Stimulated activated CD4-positive, alpha-beta T cell treated with anti-CD3 and anti-CD28 coated beads, Interleukin-2, amount 100 ng/mL, for 48 hours (primary cell): ENCODE data around the gene ABHD12.

Source experiments
- DNase-seq, 2 donors: peaks; one replicate each; pipeline ENCODE4 v3.0.0-alpha.2; 2020

Gene ABHD12

DNA sequence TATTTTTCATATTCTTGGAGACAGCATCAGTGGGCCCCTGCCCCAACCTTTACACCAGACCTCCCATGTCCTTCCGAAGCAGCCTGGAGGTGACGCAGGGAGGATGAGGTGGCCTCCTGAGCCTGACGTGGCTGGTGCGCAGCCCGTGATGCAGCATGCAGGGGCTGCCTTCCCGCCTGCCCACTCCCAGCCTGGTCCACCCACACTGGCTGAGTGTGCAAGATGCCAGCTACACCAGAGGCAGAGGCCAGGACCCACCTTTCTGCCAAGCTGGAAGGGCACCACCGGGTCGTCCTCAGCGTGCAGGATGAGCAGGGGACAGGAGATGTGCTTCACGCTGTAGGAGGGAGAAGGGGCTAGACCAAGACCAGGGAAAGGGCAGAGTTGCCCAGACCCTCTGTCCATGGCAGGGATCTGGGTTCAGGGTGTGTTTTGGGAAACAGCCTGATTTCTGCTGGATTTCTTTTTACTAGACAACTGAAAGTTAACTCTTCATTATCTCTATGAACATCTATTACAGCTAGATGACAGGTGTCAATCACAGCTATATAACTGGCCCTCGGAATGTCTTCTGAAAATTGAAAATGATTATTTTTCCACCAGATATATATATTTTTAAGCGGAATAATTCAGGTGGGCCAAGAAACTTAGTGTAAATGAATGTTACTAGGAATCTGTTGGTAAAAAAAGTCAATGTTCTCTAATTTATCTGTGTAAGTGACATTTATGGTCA, 87.2 kb downstream of the ABHD12 start:
- no peak for DNase-seq

DNA sequence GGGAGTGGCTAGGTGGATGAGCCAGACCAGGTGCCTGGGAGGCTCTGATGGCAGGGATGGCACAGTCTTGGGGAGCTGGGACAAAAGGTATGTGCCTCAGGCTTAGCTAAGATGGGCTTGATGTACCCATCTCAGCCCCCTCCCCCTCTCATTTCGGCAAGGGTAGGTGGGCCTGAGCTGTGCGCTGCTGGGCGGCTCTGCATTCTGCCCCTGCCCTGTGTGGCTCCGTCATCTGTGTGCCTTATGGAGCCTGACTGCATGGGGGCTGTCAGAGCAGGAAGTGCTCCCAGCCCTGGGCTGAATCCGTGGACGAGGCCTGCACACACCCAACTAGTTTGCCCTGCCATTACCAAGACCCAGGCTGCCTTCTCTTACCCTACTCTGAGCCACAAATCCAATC, 88.0 kb downstream of the ABHD12 start:
- DNase-seq, result no peak

DNA sequence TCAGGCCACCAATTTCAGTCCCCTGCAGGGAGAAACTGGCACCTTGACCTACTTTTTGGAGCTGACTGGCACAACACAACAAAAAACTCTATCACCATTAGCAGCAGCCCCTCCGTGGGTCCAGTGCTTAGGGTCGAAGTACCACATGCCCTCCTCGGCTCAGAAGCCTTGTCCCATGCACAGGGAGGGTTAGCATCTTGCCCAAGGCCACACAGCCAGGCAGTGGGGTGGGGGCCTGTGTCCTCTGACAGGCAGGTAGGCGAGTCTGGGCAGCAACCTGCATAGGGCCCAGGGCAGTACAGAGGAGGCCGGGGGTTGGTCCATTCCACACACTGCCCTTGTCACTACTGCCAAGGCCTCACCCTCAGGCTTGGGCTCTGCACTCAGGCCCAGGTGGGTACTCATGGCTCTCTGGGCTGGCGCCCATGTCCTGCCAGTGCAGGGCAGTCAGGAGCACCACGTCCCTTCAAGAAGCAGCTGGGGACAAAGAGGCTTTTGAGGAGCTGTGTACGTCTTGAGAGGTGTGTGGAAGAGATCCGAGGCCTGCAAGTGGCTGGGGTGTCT, 89.2 kb downstream of the ABHD12 start:
- no peak for DNase-seq

DNA sequence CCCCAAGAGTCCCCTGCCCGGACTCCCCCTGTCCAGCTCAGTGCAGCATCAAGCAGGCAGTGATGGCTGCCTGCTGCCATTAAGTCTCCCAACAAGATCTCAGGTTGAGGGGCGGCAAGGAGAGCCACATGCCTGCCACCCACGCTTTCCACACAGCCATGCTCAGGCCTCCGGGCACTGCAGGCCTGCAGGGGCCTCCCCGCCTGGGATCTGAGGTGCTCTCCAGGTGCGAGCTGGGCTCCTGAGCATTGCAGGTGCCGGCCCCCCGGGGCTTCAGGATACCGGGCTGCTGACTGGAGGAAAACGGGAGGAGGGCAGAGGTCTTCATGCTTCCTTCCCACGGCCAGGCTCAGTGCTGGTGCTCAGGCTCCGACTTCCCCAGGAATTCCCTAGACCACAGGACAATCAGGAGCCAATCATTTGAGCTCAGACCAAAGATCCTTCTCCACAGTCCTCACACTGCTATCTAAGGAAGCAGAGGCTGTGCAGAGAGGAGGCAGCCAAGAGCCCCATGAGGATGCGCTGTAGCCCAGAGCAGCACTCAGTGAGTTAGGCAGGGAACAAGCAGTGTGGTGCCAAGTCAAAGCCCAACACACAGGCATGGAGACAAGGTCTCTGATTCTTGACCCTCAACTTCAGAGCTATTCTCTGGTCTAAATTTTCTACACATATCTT, 90.0 kb downstream of the ABHD12 start:
- DNase-seq, result no peak

DNA sequence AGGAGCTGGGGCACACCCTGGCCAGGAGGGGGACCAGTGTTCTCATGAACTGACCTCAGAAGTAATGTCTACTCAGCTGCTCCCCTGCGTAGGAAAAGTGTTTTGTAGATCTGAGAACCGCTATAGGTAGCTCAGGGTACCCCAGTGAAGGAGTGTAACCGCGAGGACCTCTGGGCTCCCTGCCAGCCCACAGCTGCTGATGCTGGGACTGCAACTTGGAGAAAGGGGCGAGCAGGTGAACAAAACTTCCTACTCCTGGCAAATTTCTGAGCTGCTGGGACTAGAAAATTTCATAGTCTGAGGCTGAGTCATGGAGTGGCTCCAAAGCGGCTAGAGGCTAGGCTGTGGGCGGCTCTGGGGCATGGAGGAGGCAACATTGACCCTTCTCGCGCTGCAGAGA, 90.8 kb downstream of the ABHD12 start:
- DNase-seq, result no peak

DNA sequence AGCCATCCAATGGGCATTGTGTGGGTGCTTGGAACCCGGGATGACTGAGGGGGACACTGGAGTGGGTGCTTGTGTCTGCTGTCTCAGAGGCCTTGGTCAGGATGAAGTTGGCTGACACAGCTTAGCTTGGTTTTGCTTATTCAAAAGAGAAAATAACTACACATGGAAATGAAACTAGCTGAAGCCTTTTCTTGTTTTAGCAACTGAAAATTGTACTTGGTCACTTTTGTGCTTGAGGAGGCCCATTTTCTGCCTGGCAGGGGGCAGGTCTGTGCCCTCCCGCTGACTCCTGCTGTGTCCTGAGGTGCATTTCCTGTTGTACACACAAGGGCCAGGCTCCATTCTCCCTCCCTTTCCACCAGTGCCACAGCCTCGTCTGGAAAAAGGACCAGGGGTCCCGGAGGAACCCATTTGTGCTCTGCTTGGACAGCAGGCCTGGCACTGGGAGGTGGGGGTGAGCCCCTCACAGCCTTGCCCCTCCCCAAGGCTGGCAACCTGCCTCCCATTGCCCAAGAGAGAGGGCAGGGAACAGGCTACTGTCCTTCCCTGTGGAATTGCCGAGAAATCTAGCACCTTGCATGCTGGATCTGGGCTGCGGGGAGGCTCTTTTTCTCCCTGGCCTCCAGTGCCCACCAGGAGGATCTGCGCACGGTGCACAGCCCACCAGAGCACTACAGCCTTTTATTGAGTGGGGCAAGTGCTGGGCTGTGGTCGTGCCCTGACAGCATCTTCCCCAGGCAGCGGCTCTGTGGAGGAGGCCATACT, 93.3 kb downstream of the ABHD12 start:
- DNase-seq, result no peak

DNA sequence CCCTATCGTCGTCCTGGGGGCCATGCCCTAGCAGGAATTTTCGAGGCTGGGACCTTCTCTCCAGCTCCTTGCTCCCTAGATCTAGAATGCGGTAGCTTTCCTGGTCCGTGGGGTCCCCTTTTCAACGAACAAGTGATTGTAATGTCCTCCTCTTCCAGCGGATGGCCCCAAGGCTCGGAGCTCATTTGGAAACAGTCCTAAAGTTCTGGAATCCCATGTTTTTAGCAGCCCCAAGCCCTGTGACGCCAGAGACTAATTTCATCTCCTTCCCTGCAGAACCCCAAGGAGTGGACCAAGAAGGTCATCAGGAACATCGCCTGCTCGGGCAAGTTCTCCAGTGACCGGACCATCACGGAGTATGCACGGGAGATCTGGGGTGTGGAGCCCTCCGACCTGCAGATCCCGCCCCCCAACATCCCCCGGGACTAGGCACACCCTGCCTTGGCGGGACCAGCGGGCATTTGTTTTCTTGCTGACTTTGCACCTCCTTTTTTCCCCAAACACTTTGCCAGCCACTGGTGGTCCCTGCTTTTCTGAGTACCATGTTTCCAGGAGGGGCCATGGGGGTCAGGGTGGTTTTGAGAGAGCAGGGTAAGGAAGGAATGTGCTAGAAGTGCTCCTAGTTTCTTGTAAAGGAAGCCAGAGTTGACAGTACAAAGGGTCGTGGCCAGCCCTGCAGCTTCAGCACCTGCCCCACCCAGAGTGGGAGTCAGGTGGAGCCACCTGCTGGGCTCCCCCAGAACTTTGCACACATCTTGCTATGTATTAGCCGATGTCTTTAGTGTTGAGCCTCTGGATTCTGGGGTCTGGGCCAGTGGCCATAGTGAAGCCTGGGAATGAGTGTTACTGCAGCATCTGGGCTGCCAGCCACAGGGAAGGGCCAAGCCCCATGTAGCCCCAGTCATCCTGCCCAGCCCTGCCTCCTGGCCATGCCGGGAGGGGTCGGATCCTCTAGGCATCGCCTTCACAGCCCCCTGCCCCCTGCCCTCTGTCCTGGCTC, 94.2 kb downstream of the ABHD12 start:
- peak in 1 of 2 donors; percentile 16 for DNase-seq

DNA sequence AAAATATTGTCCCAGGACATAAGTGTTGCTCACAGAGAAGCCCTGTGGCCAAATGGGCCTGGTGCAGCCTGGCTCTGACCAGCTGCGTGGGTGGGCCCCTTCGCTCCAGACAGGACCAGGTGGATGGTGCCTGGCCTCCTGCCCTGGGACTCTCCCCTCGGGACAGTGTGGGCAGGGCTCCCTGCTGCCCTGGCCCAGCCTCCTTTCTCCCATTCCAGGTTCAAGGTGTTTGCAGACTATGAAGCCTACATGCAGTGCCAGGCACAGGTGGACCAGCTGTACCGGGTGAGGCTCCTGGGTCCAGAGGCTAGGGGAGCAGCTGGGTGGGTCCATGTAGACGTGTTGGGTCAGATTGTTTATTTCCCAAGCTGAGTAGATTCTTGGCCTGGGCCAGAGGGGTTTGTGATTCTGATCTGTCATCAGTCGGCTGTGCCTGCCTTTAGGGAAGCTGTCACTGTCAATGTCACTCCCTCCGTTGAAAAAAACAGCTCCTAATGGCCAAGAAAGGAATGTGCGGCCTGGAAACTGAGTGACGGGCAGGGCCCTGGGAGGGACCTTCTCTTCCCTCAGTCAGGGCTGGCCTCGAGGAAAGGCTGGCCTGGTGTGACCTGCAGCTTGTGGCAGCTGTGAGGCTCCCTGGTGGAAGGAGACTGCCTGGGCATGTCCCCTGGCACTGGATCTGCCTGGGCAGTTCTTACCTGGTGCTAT, 95.1 kb downstream of the ABHD12 start:
- no peak for DNase-seq

DNA sequence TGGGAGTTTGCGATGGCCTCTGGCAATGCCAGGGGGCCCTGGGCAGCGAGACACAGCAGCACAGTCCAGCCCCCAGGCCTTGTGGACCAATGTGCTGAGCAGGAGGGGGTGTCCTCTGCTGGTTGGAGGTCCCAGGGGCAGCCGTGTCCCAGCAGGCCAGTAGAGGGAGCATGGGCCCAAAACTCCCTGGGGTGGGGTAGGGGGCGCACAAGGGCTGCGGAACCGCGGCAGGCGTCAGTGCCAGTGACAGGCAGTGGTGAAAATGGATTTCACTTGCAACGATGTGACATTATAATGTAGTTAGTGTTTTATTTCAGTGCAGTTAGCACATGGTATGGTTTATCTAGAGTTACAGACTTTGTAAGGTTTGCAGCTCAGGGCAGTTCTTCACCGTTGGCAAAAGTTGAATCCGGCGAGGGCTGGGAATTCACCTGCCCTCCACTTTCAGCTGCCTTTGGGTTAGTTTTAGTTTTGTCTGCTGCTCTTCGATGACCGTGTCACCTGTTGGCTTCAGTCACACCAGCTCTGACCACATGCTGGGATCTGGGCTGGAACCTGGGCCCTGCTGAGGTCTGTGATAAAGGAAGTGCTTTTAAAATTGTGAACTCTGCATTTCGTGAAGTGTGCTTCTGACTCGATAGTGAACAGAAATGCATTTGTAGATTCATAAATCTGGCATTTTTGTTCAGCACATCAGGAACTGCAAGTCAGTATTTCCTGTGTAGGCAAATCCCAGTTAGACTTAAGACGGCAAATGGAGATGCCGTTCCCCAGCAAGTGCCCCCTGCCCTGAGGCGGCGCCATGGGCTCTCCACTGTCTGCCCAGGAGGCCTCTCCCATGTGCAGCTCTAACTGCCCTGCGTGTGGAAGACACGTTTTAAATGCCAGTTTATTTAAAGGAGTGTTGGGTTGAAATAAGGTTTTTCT, 95.9 kb downstream of the ABHD12 start:
- peak; percentile 47 to 50 for DNase-seq

DNA sequence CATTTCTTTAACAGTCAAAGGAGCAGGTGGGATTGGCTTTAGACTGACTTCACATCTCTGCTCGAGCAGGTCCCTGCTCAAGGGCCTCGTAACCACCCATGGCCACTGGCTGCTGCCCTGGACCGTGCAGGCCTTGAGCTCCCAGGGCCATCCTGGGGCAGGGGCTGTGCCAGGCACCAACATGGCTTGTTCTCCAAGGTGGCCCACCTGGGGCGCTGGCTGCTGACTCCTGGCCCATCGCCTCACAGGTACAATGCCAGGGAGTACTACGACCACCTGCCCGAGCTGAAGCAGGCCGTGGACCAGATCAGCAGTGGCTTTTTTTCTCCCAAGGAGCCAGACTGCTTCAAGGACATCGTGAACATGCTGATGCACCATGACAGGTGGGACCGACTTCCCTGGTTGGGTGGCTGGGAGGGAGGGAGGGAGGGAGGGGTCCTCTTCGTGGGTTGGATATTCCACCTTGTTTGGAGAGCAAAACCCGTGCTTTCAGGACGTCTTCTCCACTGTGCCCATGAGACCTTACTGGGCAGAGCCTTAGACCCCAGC, 96.7 kb downstream of the ABHD12 start:
- DNase-seq, result no peak

DNA sequence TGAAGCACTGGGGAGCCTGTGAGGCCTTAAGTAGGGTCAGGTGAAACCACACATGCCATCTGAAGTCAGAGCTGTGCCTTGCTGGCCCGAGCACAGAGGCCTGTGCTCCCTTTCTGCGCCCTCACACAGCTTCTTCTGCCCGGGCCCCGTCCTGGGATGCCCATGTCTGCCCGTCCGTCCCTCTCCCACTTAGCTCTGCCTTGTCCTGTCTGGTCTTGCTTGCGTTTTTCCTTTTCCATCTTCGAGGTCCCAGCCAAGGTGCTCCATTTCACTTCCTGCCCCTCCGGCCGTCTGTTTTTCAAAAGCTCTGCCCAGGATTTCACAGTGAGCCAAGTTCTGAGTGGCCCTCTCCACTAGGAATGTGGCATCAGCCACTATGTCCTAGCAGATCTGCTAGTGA, 97.1 kb downstream of the ABHD12 start:
- no peak for DNase-seq

DNA sequence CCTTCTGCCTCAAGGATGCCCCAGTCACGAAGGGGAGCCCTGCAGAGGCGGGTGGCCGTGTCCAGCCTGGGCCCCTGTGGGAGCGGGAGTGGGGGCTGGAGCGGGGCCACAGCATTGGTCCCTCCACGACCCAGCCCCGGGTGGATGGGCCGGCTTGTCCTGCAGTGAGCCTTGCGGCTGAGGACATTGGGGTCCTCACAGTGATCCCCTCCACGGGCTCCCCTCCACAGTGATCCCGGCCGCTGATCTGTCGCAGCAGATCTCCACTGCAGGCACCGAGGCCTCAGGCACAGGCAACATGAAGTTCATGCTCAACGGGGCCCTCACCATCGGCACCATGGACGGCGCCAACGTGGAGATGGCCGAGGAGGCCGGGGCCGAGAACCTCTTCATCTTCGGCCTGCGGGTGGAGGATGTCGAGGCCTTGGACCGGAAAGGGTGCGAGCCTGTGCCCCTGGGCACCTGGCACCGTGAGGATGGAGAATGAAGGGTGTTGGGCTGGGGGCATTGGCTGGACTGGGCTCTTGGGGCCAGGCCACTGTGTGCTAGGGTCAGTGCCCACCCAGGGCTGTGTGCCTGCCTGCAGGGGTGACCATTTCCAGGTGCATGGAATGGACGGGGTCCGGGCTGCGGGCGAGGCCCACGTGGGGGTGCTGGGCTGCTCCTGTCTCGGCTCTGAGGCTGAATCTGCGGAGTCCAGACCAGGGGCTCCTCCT, 98.3 kb downstream of the ABHD12 start:
- no peak for DNase-seq

DNA sequence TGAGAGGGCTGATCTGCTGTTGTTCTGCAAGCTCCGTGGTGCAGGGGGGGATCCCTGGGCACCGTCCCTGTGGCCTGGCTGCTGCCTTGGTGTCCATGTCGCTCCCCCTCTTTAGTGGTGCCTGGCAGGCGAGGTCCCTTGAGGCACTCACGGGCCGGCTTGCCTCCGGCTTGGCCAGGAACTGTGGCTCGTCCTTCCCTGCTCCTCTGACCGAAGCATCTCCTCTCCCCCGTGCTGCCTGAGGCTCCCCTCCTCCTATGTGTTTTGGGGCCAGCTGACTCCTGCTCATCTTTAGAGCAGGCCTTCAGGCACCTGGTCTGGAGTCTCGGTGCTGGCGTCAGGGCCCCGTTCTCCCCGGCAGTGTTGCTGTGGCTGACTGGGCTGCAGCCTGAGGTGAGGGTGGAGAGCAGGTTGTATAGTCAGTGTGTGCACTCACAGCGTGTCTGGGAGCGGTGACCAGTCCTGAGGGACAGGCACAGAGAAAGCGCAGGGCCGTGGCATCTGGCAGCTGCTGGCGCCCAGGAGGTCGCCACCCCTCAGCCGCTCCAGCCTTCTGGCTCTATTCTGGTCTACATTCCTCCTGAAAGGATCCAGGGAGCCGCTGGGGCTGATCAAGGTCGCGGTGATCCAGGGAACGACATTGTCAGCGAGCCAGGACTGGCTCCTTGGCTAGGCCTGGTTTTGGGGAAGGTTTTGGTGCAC, 99.1 kb downstream of the ABHD12 start:
- no peak for DNase-seq

DNA sequence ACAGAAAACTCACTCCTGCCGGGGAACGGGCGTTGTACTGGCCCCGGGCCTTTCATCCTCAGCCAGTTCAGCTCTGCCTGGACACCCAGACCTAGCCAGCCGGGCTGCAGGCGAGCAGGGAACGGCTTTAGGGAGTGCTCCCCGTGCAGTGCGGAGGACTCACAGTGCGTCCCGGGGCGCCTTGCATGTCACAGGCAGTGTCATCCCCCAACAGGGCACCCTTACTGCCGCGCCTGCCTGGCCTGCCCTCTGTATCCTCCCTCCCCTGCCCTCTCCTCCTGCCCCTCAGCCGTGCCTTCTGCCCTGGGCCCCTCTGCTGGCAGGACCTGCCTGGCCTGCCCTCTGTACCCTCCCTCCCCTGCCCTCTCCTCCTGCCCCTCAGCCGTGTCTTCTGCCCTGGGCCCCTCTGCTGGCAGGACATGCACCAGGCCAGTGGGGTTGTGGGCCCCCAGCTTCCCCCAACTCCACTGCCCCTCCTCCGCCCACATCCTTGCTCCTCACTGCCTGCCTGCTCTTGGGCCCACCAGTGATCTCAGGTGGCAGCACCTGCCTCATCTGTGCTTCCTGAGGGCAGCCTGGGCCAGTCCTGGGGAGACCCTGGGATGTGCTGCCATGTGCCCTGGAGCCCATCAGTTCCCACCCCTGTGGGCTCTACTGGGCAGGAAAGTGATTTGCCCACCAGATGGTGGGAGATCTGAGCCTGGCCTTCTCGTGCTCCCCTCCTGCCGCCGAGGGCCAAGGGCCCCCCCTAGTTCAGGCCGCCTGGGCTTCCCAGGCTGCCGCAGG, 99.8 kb downstream of the ABHD12 start:
- DNase-seq, result no peak

DNA sequence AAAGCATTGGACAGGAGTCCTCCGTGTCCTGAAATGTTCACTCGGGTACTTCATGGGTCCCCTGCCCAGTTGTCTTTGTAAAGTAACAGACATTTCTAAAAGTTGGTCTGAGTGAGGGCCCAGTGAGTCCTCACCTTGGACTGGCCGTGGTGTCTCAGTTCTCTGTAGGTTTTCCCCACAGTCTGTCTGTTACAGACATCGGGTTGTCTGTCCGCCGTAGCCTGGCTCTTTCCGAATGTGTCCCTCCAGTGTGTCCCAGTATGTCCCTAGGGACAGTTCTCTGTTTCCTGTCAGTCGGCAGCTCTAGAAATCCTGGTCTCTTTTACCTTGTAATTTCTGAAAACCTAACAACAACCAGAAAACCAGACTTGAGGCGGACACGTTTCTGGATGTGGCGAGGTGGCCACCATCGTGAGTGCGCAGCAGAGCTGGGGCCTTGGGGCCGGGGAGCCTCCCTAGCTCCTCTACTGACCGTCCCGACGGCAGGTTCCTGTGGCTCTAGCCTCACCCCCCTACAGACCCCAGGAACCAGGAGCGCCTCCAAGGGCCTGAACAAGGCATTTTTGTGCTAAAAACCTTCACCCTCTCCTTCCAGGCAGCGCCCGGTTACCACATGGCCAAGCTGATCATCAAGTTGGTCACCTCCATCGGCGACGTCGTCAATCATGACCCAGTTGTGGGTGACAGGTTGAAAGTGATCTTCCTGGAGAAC, 100.6 kb downstream of the ABHD12 start:
- DNase-seq, result no peak

DNA sequence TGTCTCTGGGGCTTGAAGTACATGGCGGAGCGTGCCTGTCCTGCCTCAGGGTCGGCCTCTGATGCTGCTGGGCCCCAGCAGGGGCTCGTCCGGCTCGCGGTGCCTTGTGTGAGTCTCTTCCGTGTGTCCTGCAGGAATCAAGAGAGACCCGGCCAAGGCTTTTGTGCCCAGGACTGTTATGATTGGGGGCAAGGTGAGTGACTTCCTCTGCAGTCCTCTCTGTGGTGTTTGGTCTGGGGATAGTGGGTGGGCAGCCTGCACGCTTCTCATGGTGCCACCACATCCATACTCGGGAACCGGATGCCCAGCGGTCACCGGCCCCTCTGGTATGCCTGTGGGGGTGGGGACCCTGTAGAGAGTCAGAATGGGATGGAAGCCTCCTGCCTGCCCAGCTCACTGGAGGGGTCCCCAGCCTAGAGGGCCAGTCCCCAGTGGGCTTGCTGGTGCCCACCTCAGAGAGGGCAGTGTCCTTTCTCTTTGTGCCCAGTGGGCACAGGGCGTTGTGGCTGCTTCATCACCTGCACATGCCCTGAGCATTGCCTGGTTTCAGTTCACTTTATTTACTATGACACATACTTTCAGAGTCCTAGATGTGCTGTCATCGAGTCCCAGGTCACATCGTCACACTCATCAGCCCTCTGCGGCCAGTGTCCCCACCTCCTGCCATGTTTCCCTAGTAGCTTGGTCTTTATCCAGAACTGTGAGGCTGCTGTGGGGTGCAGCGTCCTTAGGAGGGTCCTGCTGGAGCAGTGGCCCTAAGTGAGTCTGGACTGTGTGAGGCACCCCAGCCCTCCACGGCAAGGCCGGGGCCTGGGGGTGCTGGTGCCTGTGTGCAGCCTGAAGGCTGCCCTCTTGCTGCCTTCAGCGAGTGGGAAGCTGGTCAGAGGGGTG, 102.1 kb downstream of the ABHD12 start:
- no peak for DNase-seq
